Tibial nerve (tissue), 4 donors: ENCODE data around the gene WBP1. TPM values are rescaled to one million over a fixed set of nuclear protein-coding genes. Genes with fewer than 3 reads are reported as not detected.
"Not testable (repeated sequence)": the region's sequence is repeated elsewhere in the genome, so short reads cannot be mapped to it uniquely, and the experiment has no call there.

Source experiments
- DNase-seq, 2 donors: peaks; one replicate each; pipeline ENCODE4 v3.0.0-alpha.2; 2019; ENCODE audit warnings: low spot score in 2 of 2
- H3K27ac ChIP-seq, 4 donors: fragments of 200-600 bp; sonication (generic) in 3 of 4; one replicate each; pipeline ENCODE4 v1.5.1; 2017 to 2019; ENCODE audit warnings: mild to moderate bottlenecking in 1 of 4
- H3K27me3 ChIP-seq, 2 donors: fragments of 200-600 bp; sonication (generic) in 1 of 2; one replicate each; pipeline versions ENCODE4 v1.5.1 to v1.6.0; 2017 to 2019
- H3K36me3 ChIP-seq, 3 donors: fragments of 200-600 bp; sonication (generic); one replicate each; pipeline ENCODE4 v1.5.1; 2018 to 2019
- H3K4me1 ChIP-seq, 4 donors: fragments of 200-600 bp; sonication (generic) in 3 of 4; one replicate each; pipeline ENCODE4 v1.5.1; 2017 to 2019
- H3K4me3 ChIP-seq, 4 donors: fragments of 200-600 bp; sonication (generic) in 3 of 4; one replicate each; pipeline ENCODE4 v1.5.1; 2017 to 2019; ENCODE audit warnings: mild to moderate bottlenecking in 1 of 4, moderate library complexity in 1 of 4
- H3K9me3 ChIP-seq, 4 donors: fragments of 200-600 bp; sonication (generic) in 3 of 4; one replicate each; pipeline ENCODE4 v1.5.1; 2017 to 2019
- EP300 ChIP-seq, 2 donors: sonication (generic); formaldehyde crosslinking; IDR thresholded peaks; one replicate each; pipeline ENCODE4 v1.6.1; 2017; ENCODE audit warnings: antibody characterized with exemption in 2 of 2, mild to moderate bottlenecking in 1 of 2
- POLR2A ChIP-seq, 2 donors: fragments of 450-650 bp; IDR thresholded peaks; one replicate each; pipeline ENCODE4 v1.6.1; 2017; ENCODE audit warnings: antibody characterized with exemption in 2 of 2, mild to moderate bottlenecking in 2 of 2, moderate library complexity in 2 of 2
- WGBS, 2 donors: methylation state at CpG; one replicate each; pipeline ENCODE4 v1.1.5; 2018; 5-methylcytosine and 5-hydroxymethylcytosine counted together
- total RNA-seq, 4 donors: library from RNA; depleted of rRNA; stranded (reverse); fragments of >200 nt; gene quantifications; one replicate each; pipeline ENCODE4 v1.1.0, GENCODE V29; 2016
- TF ChIP-seq, protein P1 (sequence below), 5 experiments: fragments of 200-600 bp in 3 of 5; fragments of 450-650 bp in 2 of 5; sonication (generic) in 3 of 5; IDR thresholded peaks; one replicate each; pipeline ENCODE4 v1.5.1; 2016 to 2019; ENCODE audit warnings: antibody characterized with exemption in 5 of 5, mild to moderate bottlenecking in 3 of 5, moderate library complexity in 2 of 5

The WBP1 gene
- total RNA-seq, 4 donors from 2014 or later = 35.7 to 84.6 (median 69.0) TPM

DNA sequence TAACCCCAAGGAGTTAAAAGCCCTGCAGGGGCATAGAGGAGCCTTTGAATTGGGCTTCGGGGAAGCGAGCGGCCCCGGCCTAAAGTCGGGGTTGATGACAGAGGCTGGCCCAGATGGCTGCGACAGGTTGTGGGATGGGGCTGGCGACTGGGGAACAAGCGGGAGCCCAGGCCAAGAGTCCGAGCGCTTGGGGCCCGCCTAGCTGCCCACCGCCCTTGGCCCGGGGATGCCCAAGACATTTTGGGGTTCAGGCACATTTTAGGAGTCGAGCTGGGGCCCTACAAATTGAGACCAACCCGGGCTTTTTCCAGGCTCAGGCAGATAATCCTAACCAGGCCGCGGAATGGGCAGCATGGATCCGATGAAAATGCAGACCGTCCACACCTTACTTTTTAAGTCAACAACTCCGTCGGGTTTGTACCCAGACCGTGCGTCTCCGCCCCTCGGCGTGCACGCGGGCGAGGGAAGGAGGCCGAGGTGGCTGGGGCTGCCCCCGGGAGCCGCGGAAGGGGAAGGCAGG lies 17.0 kb upstream of the WBP1 start:
- H3K36me3 ChIP-seq = no peaks in the 10 kb centered on the region
- DNase-seq = no peak
- WGBS, 2 donors = 14 to 16% methylated on average over 23 to 26 of the region's 33 CpGs
- TF ChIP-seq EP300 (IDR thresholded peaks at IDR 0.05) (no peak), POLR2A (IDR thresholded peaks at IDR 0.05) (no peak)
- TF ChIP-seq, protein P1, sequence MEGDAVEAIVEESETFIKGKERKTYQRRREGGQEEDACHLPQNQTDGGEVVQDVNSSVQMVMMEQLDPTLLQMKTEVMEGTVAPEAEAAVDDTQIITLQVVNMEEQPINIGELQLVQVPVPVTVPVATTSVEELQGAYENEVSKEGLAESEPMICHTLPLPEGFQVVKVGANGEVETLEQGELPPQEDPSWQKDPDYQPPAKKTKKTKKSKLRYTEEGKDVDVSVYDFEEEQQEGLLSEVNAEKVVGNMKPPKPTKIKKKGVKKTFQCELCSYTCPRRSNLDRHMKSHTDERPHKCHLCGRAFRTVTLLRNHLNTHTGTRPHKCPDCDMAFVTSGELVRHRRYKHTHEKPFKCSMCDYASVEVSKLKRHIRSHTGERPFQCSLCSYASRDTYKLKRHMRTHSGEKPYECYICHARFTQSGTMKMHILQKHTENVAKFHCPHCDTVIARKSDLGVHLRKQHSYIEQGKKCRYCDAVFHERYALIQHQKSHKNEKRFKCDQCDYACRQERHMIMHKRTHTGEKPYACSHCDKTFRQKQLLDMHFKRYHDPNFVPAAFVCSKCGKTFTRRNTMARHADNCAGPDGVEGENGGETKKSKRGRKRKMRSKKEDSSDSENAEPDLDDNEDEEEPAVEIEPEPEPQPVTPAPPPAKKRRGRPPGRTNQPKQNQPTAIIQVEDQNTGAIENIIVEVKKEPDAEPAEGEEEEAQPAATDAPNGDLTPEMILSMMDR (IDR thresholded peaks at IDR 0.05) = no peak
- peaks cover 0 to 75% (median 11%) of the 10 kb centered on the region in 4 donors for H3K4me1 ChIP-seq
- peak overlapping the region; percentile 45 to 66 (median 56) for H3K4me3 ChIP-seq
- peak overlapping the region; percentile 83 to 94 (median 86) for H3K27ac ChIP-seq
- H3K27me3 ChIP-seq = no peaks in the 10 kb centered on the region
- no peaks in the 10 kb centered on the region for H3K9me3 ChIP-seq

DNA sequence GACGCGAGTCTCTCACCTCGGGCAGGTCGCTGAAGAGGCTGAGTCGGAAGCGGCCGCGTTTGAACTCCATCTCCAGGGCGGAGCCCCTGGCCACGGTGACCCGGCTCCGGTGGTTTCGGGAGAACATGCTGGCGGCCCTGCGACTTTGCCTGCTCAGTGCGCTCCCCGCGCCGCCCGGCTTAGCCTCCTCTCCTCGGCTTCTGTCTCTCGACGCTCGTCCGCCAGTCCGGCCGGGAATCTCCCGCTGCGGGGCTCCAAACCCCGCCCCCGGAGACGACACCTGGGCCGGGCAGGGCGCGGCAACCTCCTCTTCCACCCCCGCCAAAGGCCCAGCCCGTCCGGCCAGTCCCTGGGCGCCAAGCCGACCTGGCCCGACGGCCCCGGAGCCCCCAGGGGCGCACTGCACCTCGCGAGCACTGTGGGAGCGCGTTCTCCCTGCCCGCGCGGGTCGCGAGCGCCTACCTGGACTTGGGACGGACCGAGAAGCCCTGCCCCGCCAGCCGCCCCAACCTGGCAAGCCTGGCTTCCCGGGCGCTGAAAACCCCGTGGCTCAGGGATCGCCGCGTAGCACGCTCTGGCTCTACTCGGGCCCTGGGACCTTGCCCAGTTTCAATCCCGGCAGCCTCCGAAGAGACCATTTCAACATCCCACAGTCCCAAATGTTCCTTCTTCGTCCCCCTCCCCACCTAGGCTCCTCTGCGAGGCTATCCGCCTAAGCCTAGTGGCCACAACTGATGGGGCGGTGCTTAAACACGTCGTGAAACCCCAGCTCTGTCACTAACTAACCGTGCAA lies 16.4 kb upstream of the WBP1 start, which contains the start of gene RTKN:
Gene RTKN (minus strand): TSS at position 248 of the 793 bp plus-strand sequence. CDS start 121 bp downstream, at position 127.
- H3K27ac ChIP-seq = peak within 1 kb of the TSS; percentile 83 to 94 (median 86)
- H3K9me3 ChIP-seq = no peaks in the 10 kb centered on the region
- TF ChIP-seq, protein P1 (IDR thresholded peaks at IDR 0.05) = no peak
- no peak for TF ChIP-seq POLR2A (IDR thresholded peaks at IDR 0.05)
- TF ChIP-seq EP300 (IDR thresholded peaks at IDR 0.05) = no peak
- peak within 1 kb of the TSS; percentile 45 to 66 (median 56) for H3K4me3 ChIP-seq
- 41 to 52% methylated on average over 36 to 73 of the region's 75 CpGs for WGBS, 2 donors
- no peaks in the 10 kb centered on the region for H3K27me3 ChIP-seq
- DNase-seq = peak in 1 of 2 donors; percentile 29
- no peaks in the 10 kb centered on the region for H3K36me3 ChIP-seq
- H3K4me1 ChIP-seq = peaks cover 0 to 70% (median 11%) of the 10 kb centered on the region in 4 donors

DNA sequence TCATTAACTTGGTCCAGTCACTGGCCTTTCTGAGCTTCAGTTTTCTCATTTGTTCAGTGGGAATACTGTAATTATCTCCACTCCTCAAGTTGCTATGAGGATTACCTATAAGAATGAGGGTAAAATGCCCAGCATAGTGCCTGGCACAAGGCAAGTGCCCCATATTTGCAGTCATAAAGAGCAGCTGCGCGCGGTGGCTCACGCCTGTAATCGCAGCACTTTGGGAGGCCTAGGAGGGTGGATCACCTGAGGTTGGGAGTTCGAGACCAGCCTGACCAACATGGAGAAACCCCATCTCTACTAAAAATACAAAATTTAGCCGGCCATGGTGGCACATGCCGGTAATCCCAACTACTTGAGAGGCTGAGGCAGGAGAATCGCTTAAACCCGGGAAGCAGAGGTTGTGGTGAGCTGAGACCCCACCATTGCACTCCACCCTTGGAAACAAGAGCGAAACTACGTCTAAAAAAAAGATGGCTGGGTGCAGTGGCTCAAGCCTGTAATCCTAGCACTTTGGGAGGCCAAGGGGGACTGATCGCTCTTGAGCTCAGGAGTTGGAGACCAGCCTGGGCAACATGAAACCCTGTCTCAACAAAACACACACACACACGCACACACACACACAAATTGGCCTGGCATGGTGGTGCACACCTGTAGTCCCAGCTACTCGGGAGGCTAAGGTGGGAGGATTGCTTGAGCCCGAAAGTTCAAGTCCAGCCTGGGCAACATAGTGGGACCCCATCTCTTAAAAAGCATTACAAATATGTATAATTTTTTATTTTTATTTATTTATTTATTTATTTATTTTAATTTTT lies 15.5 kb upstream of the WBP1 start:
- not testable (repeated sequence) for H3K9me3 ChIP-seq, DNase-seq, H3K36me3 ChIP-seq, H3K27me3 ChIP-seq
- Histone ChIP-seq H3K4me1 (peaks cover 0 to 62% (median 11%) of the 10 kb centered on the region in 4 donors), H3K27ac (peak overlapping the region in 3 of 4 donors; percentile 85 to 94 (median 88)), H3K4me3 (peak overlapping the region in 2 of 4 donors; percentile 55 to 66)
- 94 to 95% methylated on average over 16 of the region's 16 CpGs for WGBS, 2 donors

DNA sequence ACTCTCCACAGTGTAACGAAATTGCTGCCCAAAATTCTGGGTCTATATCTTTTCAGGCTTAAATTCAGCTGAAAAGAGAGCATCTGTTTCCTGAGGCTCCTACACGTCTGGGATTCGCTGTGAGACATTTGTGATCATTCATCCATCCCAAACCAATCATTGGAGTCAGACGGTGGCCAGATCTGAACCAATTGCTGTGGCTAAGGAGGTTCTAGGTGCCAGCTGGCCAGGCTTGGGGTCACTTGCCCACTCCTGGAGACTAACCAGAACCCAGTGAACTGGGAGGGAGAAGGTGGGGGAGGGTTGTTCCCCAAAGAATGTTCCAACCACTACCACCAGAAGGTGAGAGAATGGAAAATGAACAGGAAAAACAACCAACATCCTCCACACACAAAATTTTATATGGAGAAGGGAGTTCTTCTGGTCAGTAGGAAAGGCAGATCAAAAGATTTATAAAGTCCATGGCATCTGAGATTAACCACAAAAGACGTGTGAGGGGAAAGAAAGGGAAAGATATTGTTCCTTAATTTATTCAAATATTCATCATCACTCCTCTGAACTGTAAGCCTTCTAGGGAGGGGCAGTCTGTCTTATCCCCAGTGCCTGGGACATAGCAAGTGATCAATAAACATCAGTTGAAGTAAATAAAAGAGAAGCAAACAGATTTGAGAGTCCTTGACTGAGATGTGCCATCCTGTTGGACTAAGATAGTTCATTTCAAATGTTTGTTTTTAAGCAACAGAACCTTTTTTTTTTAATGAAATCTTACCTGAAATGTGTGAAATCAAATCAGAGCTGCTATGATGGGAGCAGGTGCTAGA lies 13.5 kb upstream of the WBP1 start:
- DNase-seq = no peak
- H3K9me3 ChIP-seq = no peaks in the 10 kb centered on the region
- H3K36me3 ChIP-seq = no peaks in the 10 kb centered on the region
- H3K4me1 ChIP-seq = peaks cover 0 to 41% (median 4%) of the 10 kb centered on the region in 4 donors
- peak overlapping the region in 2 of 4 donors; percentile 36 to 51 for H3K27ac ChIP-seq
- TF ChIP-seq, protein P1 (IDR thresholded peaks at IDR 0.05) = no peak
- TF ChIP-seq POLR2A (IDR thresholded peaks at IDR 0.05) (no peak), EP300 (IDR thresholded peaks at IDR 0.05) (no peak)
- WGBS, 2 donors = 27 to 30% methylated on average over 5 of the region's 5 CpGs
- no peak overlapping the region for H3K4me3 ChIP-seq
- H3K27me3 ChIP-seq = no peaks in the 10 kb centered on the region
